IMR-90 (cell line): ENCODE data around the gene ZNF41. TPM values are rescaled to one million over a fixed set of nuclear protein-coding genes. Genes with fewer than 3 reads are reported as not detected.

Experiments
- ATAC-seq: fragments of 200-7000 bp; cut with Tn5 transposase; 2 replicates; pipeline ENCODE4 v1.9.1; 2020; ENCODE audit warnings: low read depth, mild to moderate bottlenecking, moderate library complexity
- Bru-seq: library from RNA; stranded (reverse); fragments of 400-500 nt; gene quantifications from one replicate; lab custom pipeline; 2021; lab: Mats Ljungman, UMichigan
- BruChase-seq, 2 experiments: library from RNA; stranded (reverse); fragments of 400-500 nt; gene quantifications; one replicate each; lab custom pipeline; 2021; lab: Mats Ljungman, UMichigan
- BruUV-seq: library from RNA; stranded (reverse); fragments of 400-500 nt; replicated peaks from 2 replicates; lab custom pipeline; 2021; lab: Mats Ljungman, UMichigan
- CTCF ChIA-PET: fragments of 300-600 bp; formaldehyde crosslinking; extraction: SDS; loops from one replicate; lab custom pipeline; 2021; ENCODE audit warnings: antibody characterized with exemption; lab: Yijun Ruan, JAX
- POLR2A ChIA-PET: fragments of 300-600 bp; sonication (Branson Sonifier 250); formaldehyde crosslinking; loops from one replicate; lab custom pipeline; 2022; ENCODE audit warnings: antibody characterized with exemption; ENCODE audit not compliant: unreplicated experiment; lab: Charles Lee
- DNase-seq: peaks from one replicate; pipeline ENCODE4 v3.0.0; 2013
- H2AFZ ChIP-seq: replicated peaks from 2 replicates; pipeline ENCODE3; 2013; ENCODE audit warnings: low read length, mild to moderate bottlenecking; ENCODE audit not compliant: poor library complexity
- H2AK5ac ChIP-seq: 2 replicates; pipeline ENCODE4 v1.6.1; 2013; ENCODE audit warnings: low read depth, low read length, inconsistent platforms
- H2AK9ac ChIP-seq: replicated peaks from 2 replicates; pipeline ENCODE3; 2013; ENCODE audit warnings: mild to moderate bottlenecking, low read depth, low read length, moderate library complexity; ENCODE audit not compliant: poor library complexity
- H2BK120ac ChIP-seq: 2 replicates; pipeline ENCODE4 v1.6.1; 2013; ENCODE audit warnings: low read depth, low read length, inconsistent platforms
- H2BK15ac ChIP-seq: 3 replicates; pipeline ENCODE4 v1.6.1; 2013; ENCODE audit warnings: low read depth, low read length, inconsistent platforms
- H2BK20ac ChIP-seq: 2 replicates; pipeline ENCODE4 v1.6.1; 2013; ENCODE audit warnings: low read depth, mild to moderate bottlenecking, inconsistent platforms, low read length, moderate library complexity
- H2BK5ac ChIP-seq: 2 replicates; pipeline ENCODE4 v1.6.1; 2013; ENCODE audit warnings: mild to moderate bottlenecking, low read depth, low read length, inconsistent platforms; ENCODE audit not compliant: poor library complexity, severe bottlenecking
- H3K14ac ChIP-seq: replicated peaks from 2 replicates; pipeline ENCODE4 v1.6.1; 2013; ENCODE audit warnings: low read depth, low read length, inconsistent platforms
- H3K18ac ChIP-seq: 2 replicates; pipeline ENCODE4 v1.6.1; 2013; ENCODE audit warnings: low read depth, low read length, control low read depth
- H3K23ac ChIP-seq: 2 replicates; pipeline ENCODE4 v1.6.1; 2013; ENCODE audit warnings: low read depth, low read length, inconsistent platforms
- H3K27ac ChIP-seq: 2 replicates; pipeline ENCODE4 v1.5.1; 2013; ENCODE audit warnings: mild to moderate bottlenecking, control low read depth, low read length; ENCODE audit not compliant: insufficient read depth
- H3K27me3 ChIP-seq: 2 replicates; pipeline ENCODE4 v1.6.1; 2013; ENCODE audit warnings: low read length; ENCODE audit not compliant: control insufficient read depth, insufficient read depth
- H3K36me3 ChIP-seq: 2 replicates; pipeline ENCODE4 v1.6.1; 2013; ENCODE audit warnings: low read length, mixed read lengths; ENCODE audit not compliant: control insufficient read depth, insufficient read depth
- H3K4ac ChIP-seq: 2 replicates; pipeline ENCODE4 v1.6.1; 2013; ENCODE audit warnings: low read depth, low read length, inconsistent platforms
- H3K4me1 ChIP-seq: 2 replicates; pipeline ENCODE4 v1.6.1; 2013; ENCODE audit warnings: low read length, mixed read lengths; ENCODE audit not compliant: control insufficient read depth, insufficient read depth
- H3K4me2 ChIP-seq: 2 replicates; pipeline ENCODE4 v1.6.1; 2013; ENCODE audit warnings: low read depth, mild to moderate bottlenecking, control low read depth, low read length, moderate library complexity
- H3K4me3 ChIP-seq: 2 replicates; pipeline ENCODE4 v1.5.1; 2013; ENCODE audit warnings: low read depth, mild to moderate bottlenecking, control low read depth, low read length, moderate library complexity; ENCODE audit not compliant: insufficient read depth
- H3K56ac ChIP-seq: 2 replicates; pipeline ENCODE4 v1.6.1; 2013; ENCODE audit warnings: low read length, inconsistent platforms; ENCODE audit not compliant: insufficient read depth; ENCODE audit errors: extremely low read depth
- H3K79me1 ChIP-seq, 2 experiments: 2 replicates each; pipeline ENCODE4 v1.6.1; 2013; ENCODE audit warnings: low read length in 2 of 2, inconsistent platforms in 1 of 2, low read depth in 1 of 2
- H3K9ac ChIP-seq: 2 replicates; pipeline ENCODE4 v1.6.1; 2013; ENCODE audit warnings: low read depth, low read length, control low read depth
- H3K9me1 ChIP-seq: 2 replicates; pipeline ENCODE4 v1.6.1; 2013; ENCODE audit warnings: low read length, inconsistent platforms; ENCODE audit not compliant: insufficient read depth
- H3K9me3 ChIP-seq: 2 replicates; pipeline ENCODE4 v1.6.1; 2013; ENCODE audit warnings: low read length; ENCODE audit not compliant: control insufficient read depth, insufficient read depth
- H4K20me1 ChIP-seq: 2 replicates; pipeline ENCODE4 v1.6.1; 2013; ENCODE audit warnings: low read length, inconsistent platforms; ENCODE audit not compliant: insufficient read depth
- H4K5ac ChIP-seq: 2 replicates; pipeline ENCODE4 v1.6.1; 2013; ENCODE audit warnings: mild to moderate bottlenecking, low read depth, low read length, control low read depth
- H4K8ac ChIP-seq, 2 experiments: 2 replicates each; pipeline ENCODE4 v1.6.1; 2013; ENCODE audit warnings: low read depth in 2 of 2, low read length in 2 of 2, control low read depth in 1 of 2, inconsistent platforms in 1 of 2
- H4K91ac ChIP-seq: 2 replicates; pipeline ENCODE4 v1.6.1; 2013; ENCODE audit warnings: low read depth, low read length, inconsistent platforms; ENCODE audit not compliant: insufficient read depth
- BHLHE40 ChIP-seq: fragments of 150-350 bp; IDR thresholded peaks from 2 replicates; pipeline ENCODE4 v1.6.1; 2016; ENCODE audit warnings: mild to moderate bottlenecking, low read depth, low read length
- MAZ ChIP-seq: IDR thresholded peaks from 2 replicates; pipeline ENCODE4 v1.6.1; 2012; ENCODE audit warnings: low read depth, mild to moderate bottlenecking, low read length, improper control_type of control experiment, moderate library complexity, borderline replicate concordance
- MXI1 ChIP-seq: IDR thresholded peaks from 2 replicates; pipeline ENCODE4 v1.6.1; 2012; ENCODE audit warnings: low read depth, mild to moderate bottlenecking, low read length, moderate library complexity, borderline replicate concordance
- WGBS, 2 experiments: methylation state at CpG; one replicate each; pipeline versions ENCODE4 v1.1.5 to v1.1.7; 2013; ENCODE audit warnings: missing lambda C conversion rate in 2 of 2; ENCODE audit not compliant: insufficient read length in 1 of 2; ENCODE audit errors: extremely low coverage in 2 of 2; 5-methylcytosine and 5-hydroxymethylcytosine counted together
- dilution Hi-C: fragments of 300-500 bp; cut with HindIII; formaldehyde crosslinking; loops from one replicate; pipeline ENCODE4 v1.14.3; 2018; ENCODE audit warnings: low sequenced_read_pairs; ENCODE audit not compliant: unreplicated experiment
- in situ Hi-C: fragments of 300-500 bp; cut with MboI; formaldehyde crosslinking; loops from 3 replicates; pipeline ENCODE4 v1.14.3; 2019; ENCODE audit warnings: low sequenced_read_pairs, inconsistent platforms, mixed read lengths
- intact Hi-C: fragments of 100-400 bp; cut with micrococcal nuclease; formaldehyde crosslinking; loops from 2 replicates; pipeline ENCODE4 v1.10.0; 2022
- long read RNA-seq: library from polyadenylated mRNA; unstranded; transcript quantifications from one replicate; pipeline ENCODE4 v2.0.0, GENCODE V29; 2021; ENCODE audit not compliant: unreplicated experiment
- polyA plus RNA-seq, 3 experiments: library from polyadenylated mRNA; depleted of rRNA; stranded (reverse); fragments of >200 nt; gene quantifications; 2 replicates each; pipeline ENCODE4 v1.2.3, GENCODE V29; 2012; ENCODE audit warnings: low replicate concordance in 1 of 3
- total RNA-seq: library from RNA; depleted of rRNA; stranded (reverse); fragments of >200 nt; gene quantifications from 2 replicates; pipeline ENCODE4 v1.2.3, GENCODE V29; 2012; rRNA removed

Gene ZNF41
- 7.8 and 8.1 TPM in 2 replicates for total RNA-seq
- 2.8 and 3.0 TPM in 2 replicates for polyA plus RNA-seq (2012; rRNA removed)
- 0.88 and 0.90 TPM in 2 replicates for polyA plus RNA-seq (2012; cell fraction: cytosol; rRNA removed)
- 1.8 and 6.5 TPM in 2 replicates for polyA plus RNA-seq (2012; cell fraction: nucleus; rRNA removed; ENCODE audit: low replicate concordance)
- Bru-seq, nascent RNA, result percentile 70 among the genes with signal in this experiment
- BruChase-seq, experiment 1, labeled RNA remaining after a 6-hour chase, result percentile 90 among the genes with signal in this experiment
- percentile 86 among the genes with signal in this experiment for BruChase-seq, experiment 2, labeled RNA remaining after a 2-hour chase
- long read RNA-seq, partial matches to known transcripts, result 0 of 5 reads
- long read RNA-seq, other reads (novel, unspliced or antisense), result 5 of 5 reads

GRCh38 chrX:47482512-47483305, at the start of gene ZNF41:
Gene ZNF41, minus strand, starts transcription at chrX:47483222. Its CDS starts 15,741 bp downstream, at chrX:47467481.
- dilution Hi-C loops, result no loop called here

More at GRCh38 chrX:47482512-47483305, at the start of gene ZNF41:
- CTCF ChIA-PET, result no interaction called here
- Histone ChIP-seq H3K18ac (peak within 1 kb of the TSS; percentile 60; the same call in 1 of the 2 replicates), H3K4ac (peak within 1 kb of the TSS; percentile 73), H2AFZ (peak within 1 kb of the TSS; percentile 92), H3K27me3 (no peaks in the 10 kb centered on the region), H3K56ac (peak within 1 kb of the TSS; percentile 89), H4K8ac (peak within 1 kb of the TSS; percentile 38 to 96), H2BK5ac (peak within 1 kb of the TSS; percentile 83), H2AK5ac (peak within 1 kb of the TSS; percentile 52; the same call in 1 of the 2 replicates), H2BK15ac (peak within 1 kb of the TSS; percentile 3; the same call in 1 of the 3 replicates), H2AK9ac (peak within 1 kb of the TSS; percentile 82), H3K9ac (peak within 1 kb of the TSS; percentile 91), H3K9me1 (no peaks in the 10 kb centered on the region), H3K27ac (peak within 1 kb of the TSS; percentile 93), H3K4me3 (peak within 1 kb of the TSS; percentile 80), H3K23ac (peak within 1 kb of the TSS; percentile 85), H2BK20ac (no peak within 1 kb of the TSS), H4K91ac (peak within 1 kb of the TSS; percentile 86), H3K79me1 (peaks cover 0 to 28% of the 10 kb centered on the region in 2 experiments; a peak in 3 of 4 replicates), H4K20me1 (no peaks in the 10 kb centered on the region), H3K14ac (peak within 1 kb of the TSS; percentile 77), H3K4me2 (peak within 1 kb of the TSS; percentile 97), H4K5ac (peak within 1 kb of the TSS; percentile 95), H3K9me3 (no peaks in the 10 kb centered on the region), H3K4me1 (peaks cover 2% of the 10 kb centered on the region), H2BK120ac (peak within 1 kb of the TSS; percentile 50), H3K36me3 (no peaks in the 10 kb centered on the region)
- TF ChIP-seq MXI1, result peak; percentile 69; the same call in 1 of the 2 replicates
- TF ChIP-seq MAZ, result no peak
- TF ChIP-seq BHLHE40, result peak; percentile 38; the same call in 1 of the 2 replicates
- DNase-seq (peak; percentile 78), ATAC-seq (peak; percentile 90)
- POLR2A ChIA-PET, result interaction anchor here (0.6 kb wide), 2 partner anchors 31 to 40 kb away, joined by 3 to 9 read pairs; no protein-coding TSS in a partner anchor
- intact Hi-C loops (loop anchor here (5.0 kb wide), 1 partner anchor 290 kb away; the partner anchor contains the start of gene UBA1), in situ Hi-C loops (no loop called here)
- BruUV-seq, result no TSS peak
- WGBS, 2 experiments, result 51% methylated on average over 20 of the region's 77 CpGs; no CpG with 5 or more reads in 1 of the 2 experiments
